K562 (cell line): Measurements from ENCODE around the gene PROP1. TPM values are rescaled to one million over a fixed set of nuclear protein-coding genes. Genes with fewer than 3 reads are reported as not detected.

Experiments used
- ATAC-seq: fragments of 200-7000 bp; cut with Tn5 transposase; 3 replicates; pipeline ENCODE4 v1.9.1; 2020; ENCODE audit warnings: moderate library complexity
- BruUV-seq: library from RNA; stranded (reverse); fragments of 400-500 nt; replicated peaks from 2 replicates; lab custom pipeline; 2021; lab: Mats Ljungman, UMichigan
- CTCF ChIA-PET: fragments of 300-600 bp; formaldehyde crosslinking; extraction: SDS; loops from one replicate; lab custom pipeline; 2021; ENCODE audit warnings: low intra/inter-chr PET ratio; lab: Yijun Ruan, JAX
- POLR2A ChIA-PET: fragments of 300-600, 350-650 bp; sonication (Branson Sonifier 250); formaldehyde crosslinking; extraction: SDS; loops from one replicate; lab custom pipeline; 2021; ENCODE audit warnings: antibody characterized with exemption, inconsistent platforms; lab: Yijun Ruan, JAX
- DNase-seq, 4 experiments: peaks; one replicate each; pipeline versions ENCODE4 v3.0.0 to v3.0.0-alpha.2; 2011 to 2018; ENCODE audit warnings: low spot score in 3 of 4, mixed read lengths in 3 of 4; ENCODE audit errors: extremely low read depth in 1 of 4
- FAIRE-seq: peaks from 2 replicates; lab custom pipeline; 2011; peaks lifted over from hg19 to GRCh38; lab: Jason Lieb, UNC
- H2AFZ ChIP-seq: 2 replicates; pipeline ENCODE4 v1.6.0; 2011; ENCODE audit warnings: low read depth, low read length, control low read depth, inconsistent platforms
- H3K27ac ChIP-seq: fragments of 200-600 bp; 3 replicates; pipeline ENCODE4 v1.8.0; 2011; ENCODE audit warnings: low read depth, mild to moderate bottlenecking, control low read depth, inconsistent platforms, low read length, moderate library complexity, mixed read lengths; ENCODE audit errors: extremely low read depth
- H3K27me3 ChIP-seq, 2 experiments: fragments of 300-600 bp in 1 of 2; 2 replicates in 1 of 2; 3 replicates in 1 of 2; pipeline versions ENCODE4 v1.6.0 to v1.8.0; 2011; ENCODE audit warnings: inconsistent platforms in 2 of 2, low read length in 2 of 2, mild to moderate bottlenecking in 1 of 2, mixed read lengths in 1 of 2, moderate library complexity in 1 of 2; ENCODE audit not compliant: control insufficient read depth in 2 of 2, insufficient read depth in 2 of 2
- H3K36me3 ChIP-seq: fragments of 300-600 bp; 3 replicates; pipeline ENCODE4 v1.8.0; 2011; ENCODE audit warnings: mild to moderate bottlenecking, low read length, inconsistent platforms; ENCODE audit not compliant: control insufficient read depth, insufficient read depth
- H3K4me1 ChIP-seq, 2 experiments: fragments of 200-600 bp in 1 of 2; replicated peaks in 1 of 2; 2 replicates in 1 of 2; 3 replicates in 1 of 2; pipeline versions ENCODE4 v1.5.1 to v1.8.0; 2011; ENCODE audit warnings: inconsistent platforms in 2 of 2, low read length in 2 of 2, mild to moderate bottlenecking in 1 of 2, mixed read lengths in 1 of 2, moderate library complexity in 1 of 2; ENCODE audit not compliant: control insufficient read depth in 2 of 2, insufficient read depth in 2 of 2
- H3K4me2 ChIP-seq: 2 replicates; pipeline ENCODE4 v1.6.1; 2011; ENCODE audit warnings: low read length, control low read depth, inconsistent platforms, mixed read lengths; ENCODE audit not compliant: insufficient read depth
- H3K4me3 ChIP-seq: fragments of 200-600 bp; sonication (generic), shearing (Covaris generic); 2 replicates; pipeline ENCODE4 v1.5.1; 2016; ENCODE audit warnings: control low read depth, inconsistent platforms
- H3K79me2 ChIP-seq: fragments of 200-600 bp; 3 replicates; pipeline ENCODE4 v1.8.0; 2011; ENCODE audit warnings: low read length, inconsistent platforms; ENCODE audit not compliant: control insufficient read depth, insufficient read depth
- H3K9ac ChIP-seq, 2 experiments: 2 replicates each; pipeline versions ENCODE4 v1.6.0 to v1.6.1; 2011; ENCODE audit warnings: low read depth in 2 of 2, low read length in 2 of 2, control low read depth in 1 of 2, inconsistent platforms in 1 of 2, mild to moderate bottlenecking in 1 of 2, mixed read lengths in 1 of 2; ENCODE audit not compliant: insufficient read depth in 1 of 2
- H3K9me1 ChIP-seq: one replicate; pipeline ENCODE4 v1.6.0; 2011; ENCODE audit warnings: inconsistent platforms, mild to moderate bottlenecking, low read length, moderate library complexity; ENCODE audit not compliant: control insufficient read depth, insufficient read depth
- H3K9me3 ChIP-seq: replicated peaks from 2 replicates; pipeline ENCODE4 v1.5.1; 2011; ENCODE audit warnings: low read depth, low read length, inconsistent platforms; ENCODE audit not compliant: control insufficient read depth, insufficient read depth
- H4K20me1 ChIP-seq: replicated peaks from 2 replicates; pipeline ENCODE4 v1.6.1; 2011; ENCODE audit warnings: low read length, inconsistent platforms, mixed read lengths; ENCODE audit not compliant: control insufficient read depth, insufficient read depth
- AFF1 ChIP-seq, 2 experiments: fragments of 450-650 bp; IDR thresholded peaks; 2 replicates each; pipeline ENCODE4 v1.6.1; 2018; ENCODE audit warnings: mild to moderate bottlenecking in 2 of 2, low read depth in 1 of 2; ENCODE audit not compliant: partially characterized antibody in 2 of 2
- BRF1 ChIP-seq: IDR thresholded peaks from 3 replicates; pipeline ENCODE4 v1.6.1; 2011; ENCODE audit warnings: borderline replicate concordance, mild to moderate bottlenecking; ENCODE audit not compliant: insufficient read length; ENCODE audit errors: extremely low read depth
- ETS2 ChIP-seq: IDR thresholded peaks from 2 replicates; pipeline ENCODE4 v1.6.1; 2016; ENCODE audit warnings: borderline replicate concordance, missing genetic modification characterization, mild to moderate bottlenecking, moderate library complexity, missing compliant biosample characterization; ENCODE audit not compliant: poor library complexity, severe bottlenecking
- FOXJ3 ChIP-seq: sonication (generic); formaldehyde crosslinking; IDR thresholded peaks from 2 replicates; pipeline ENCODE4 v1.4.0; 2020; ENCODE audit warnings: mild to moderate bottlenecking, missing genetic modification reagents
- FOXO4 ChIP-seq: fragments of 450-650 bp; formaldehyde crosslinking; IDR thresholded peaks from 2 replicates; pipeline ENCODE4 v1.4.0; 2020; ENCODE audit warnings: mild to moderate bottlenecking, moderate library complexity
- MYNN ChIP-seq, 2 experiments: sonication (generic); formaldehyde crosslinking in 1 of 2; IDR thresholded peaks; 2 replicates each; pipeline versions ENCODE4 v1.5.0 to v1.6.1; 2016 to 2020; ENCODE audit warnings: antibody characterized with exemption in 1 of 2, missing genetic modification reagents in 1 of 2
- TBP ChIP-seq: optimal IDR thresholded peaks from 2 replicates; pipeline ENCODE3; 2011; ENCODE audit warnings: low read depth, low read length, improper control_type of control experiment
- TFAM ChIP-seq: fragments of 250-450 bp; sonication (Bioruptor Pico); conservative IDR thresholded peaks from 2 replicates; pipeline ENCODE4 v1.5.0; 2021; ENCODE audit warnings: mild to moderate bottlenecking, moderate library complexity
- ZNF277 ChIP-seq: fragments of 250-450 bp; sonication (Bioruptor Pico); IDR thresholded peaks from 2 replicates; pipeline ENCODE4 v1.8.0; 2022; ENCODE audit warnings: inconsistent platforms, mild to moderate bottlenecking, moderate library complexity, borderline replicate concordance
- ZNF316 ChIP-seq: fragments of 450-650 bp; IDR thresholded peaks from 2 replicates; pipeline ENCODE4 v1.6.1; 2016
- ZNF398 ChIP-seq: fragments of 250-450 bp; sonication (Bioruptor Pico); IDR thresholded peaks from 2 replicates; pipeline ENCODE4 v1.8.0; 2021; ENCODE audit warnings: moderate library complexity, mild to moderate bottlenecking, inconsistent platforms
- ZNF408 ChIP-seq: fragments of 250-450 bp; sonication (Bioruptor Pico); IDR thresholded peaks from 2 replicates; pipeline ENCODE4 v1.4.0; 2020; ENCODE audit warnings: low read depth, mild to moderate bottlenecking, moderate library complexity
- WGBS: fragments of 100-300 bp; shearing (Covaris generic); methylation state at CpG from one replicate; pipeline ENCODE4 v1.1.6; 2016; ENCODE audit warnings: low coverage, mixed read lengths; ENCODE audit not compliant: insufficient coverage; ENCODE audit errors: missing lambda C conversion rate; 5-methylcytosine and 5-hydroxymethylcytosine counted together
- in situ Hi-C: fragments of 300-500 bp; cut with MboI; formaldehyde crosslinking; loops from 4 replicates; pipeline ENCODE4 v1.15.0; 2018; ENCODE audit warnings: inconsistent platforms, mixed read lengths
- intact Hi-C: fragments of 100-400 bp; cut with micrococcal nuclease; formaldehyde crosslinking; loops from 2 replicates; pipeline ENCODE4 v1.14.2; 2022
- polyA plus RNA-seq, 8 experiments: library from polyadenylated mRNA; depleted of rRNA in 4 of 8; stranded (reverse) in 5 of 8; unstranded in 3 of 8; fragments of >200 nt; fragmentation: Nextera tagmentation in 2 of 8; fragmentation: Illumina TruSeq in 1 of 8; extraction: Ambion mirVana in 2 of 8; extraction: Trizol in 1 of 8; gene quantifications; 2 replicates each; pipeline versions ENCODE4 v1.2.1 to v1.2.3, GENCODE V29; 2011 to 2014; ENCODE audit warnings: inconsistent platforms in 1 of 8, missing spikeins in 1 of 8
- total RNA-seq, 7 experiments: library from RNA; depleted of rRNA in 6 of 7; stranded (reverse); fragments of >200 nt in 6 of 7; fragmentation: Illumina TruSeq in 2 of 7; extraction: Trizol in 2 of 7; gene quantifications; 2 replicates each; pipeline versions ENCODE4 v1.2.1 to v1.2.3, GENCODE V29; 2011 to 2021; ENCODE audit warnings: low replicate concordance in 1 of 7

PROP1 gene
- total and polyA plus RNA-seq, 9 of the 15 experiments (the other 6 are each of a cell fraction or from before 2014, with no cell fraction given) = not detected

GRCh38 chr5:177992466-177992865 lies 3.6 kb downstream of the PROP1 start:
- no peak for TF ChIP-seq BRF1
- no peak for TF ChIP-seq ZNF277 (CRISPR knock-in tag)
- TF ChIP-seq ZNF408 = no peak
- TF ChIP-seq TBP = no peak
- TF ChIP-seq ETS2 (tag) = no peak
- TF ChIP-seq FOXO4 (CRISPR knock-in tag) = no peak
- TF ChIP-seq ZNF316 = no peak
- no peak for TF ChIP-seq MYNN (IDR thresholded peaks at IDR 0.05)
- no peak for TF ChIP-seq MYNN (CRISPR knock-in tag; IDR thresholded peaks at IDR 0.05)
- TF ChIP-seq ZNF398 = no peak
- TF ChIP-seq TFAM (CRISPR knock-in tag) = no peak
- no peak for TF ChIP-seq AFF1 (IDR thresholded peaks at IDR 0.05; ENCODE audit: low read depth in 1 of 2, partially characterized antibody in 2 of 2)
- TF ChIP-seq FOXJ3 (CRISPR knock-in tag) = no peak
- in situ Hi-C loops (loop anchor here (10.0 to 25.0 kb wide), 2 partner anchors 230 to 1928 kb away; no protein-coding TSS in a partner anchor), intact Hi-C loops (loop anchor here (10.0 kb wide), 1 partner anchor 172 kb away; no protein-coding TSS in a partner anchor)
- H3K9me3 ChIP-seq = no peaks in the 10 kb centered on the region
- no peak overlapping the region for H3K4me3 ChIP-seq
- WGBS = 6% methylated on average over 4 of the region's 6 CpGs
- ChIA-PET POLR2A (interaction anchor here (0.6 kb wide), 3 partner anchors 10 to 478 kb away, joined by 3 read pairs; no protein-coding TSS in a partner anchor), CTCF (no interaction called here)
- H3K36me3 ChIP-seq = no peaks in the 10 kb centered on the region
- H3K4me1 ChIP-seq = no peaks in the 10 kb centered on the region; a peak in 1 of 5 replicates
- H3K9me1 ChIP-seq = no peaks in the 10 kb centered on the region
- no peak overlapping the region for H3K27ac ChIP-seq
- H3K4me2 ChIP-seq = no peak overlapping the region
- DNase-seq = no peak
- H2AFZ ChIP-seq = no peak overlapping the region
- no peak overlapping the region for H3K9ac ChIP-seq
- no peaks in the 10 kb centered on the region for H3K79me2 ChIP-seq
- ATAC-seq = no peak
- peaks cover 13 to 55% of the 10 kb centered on the region in 2 experiments for H3K27me3 ChIP-seq
- no peak for FAIRE-seq
- no peaks in the 10 kb centered on the region for H4K20me1 ChIP-seq
- BruUV-seq = no TSS peak
